Esophagus squamous epithelium (tissue), 5 donors: ENCODE measurements around the gene PPFIA4. TPM values are rescaled to one million over a fixed set of nuclear protein-coding genes. Genes with fewer than 3 reads are reported as not detected.

Experiments
- DNase-seq: peaks from one replicate; lab custom pipeline; 2025; lab: John Stamatoyannopoulos, UW
- H3K27ac ChIP-seq, 4 donors: fragments of 200-600 bp; sonication (generic); one replicate each; pipeline ENCODE4 v1.5.1; 2016 to 2019; ENCODE audit warnings: mild to moderate bottlenecking in 1 of 4
- H3K27me3 ChIP-seq, 4 donors: fragments of 200-600 bp; sonication (generic); 1 replicate in 3 of 4; 2 replicates in 1 of 4; pipeline versions ENCODE4 v1.5.1 to v1.6.0; 2017 to 2021; ENCODE audit warnings: antibody characterized with exemption in 1 of 4
- H3K36me3 ChIP-seq, 3 donors: fragments of 200-600 bp; sonication (generic); one replicate each; pipeline ENCODE4 v1.5.1; 2016 to 2019
- H3K4me1 ChIP-seq, 3 donors: fragments of 200-600 bp; sonication (generic); one replicate each; pipeline ENCODE4 v1.5.1; 2017 to 2019
- H3K4me3 ChIP-seq, 4 donors: fragments of 200-600 bp; sonication (generic); 1 replicate in 3 of 4; 2 replicates in 1 of 4; pipeline ENCODE4 v1.5.1; 2016 to 2019; ENCODE audit warnings: mild to moderate bottlenecking in 2 of 4, moderate library complexity in 1 of 4
- H3K9me3 ChIP-seq, 3 donors: fragments of 200-600 bp; sonication (generic); one replicate each; pipeline ENCODE4 v1.5.1; 2016 to 2019
- POLR2A ChIP-seq, 4 donors: fragments of 450-650 bp; IDR thresholded peaks; one replicate each; pipeline ENCODE4 v1.6.1; 2017; ENCODE audit warnings: antibody characterized with exemption in 4 of 4, mild to moderate bottlenecking in 4 of 4, moderate library complexity in 3 of 4
- WGBS, 2 donors: methylation state at CpG; one replicate each; pipeline ENCODE4 v1.1.5; 2018; 5-methylcytosine and 5-hydroxymethylcytosine counted together
- intact Hi-C: fragments of 100-400 bp; cut with DNase I; formaldehyde crosslinking; loops from one replicate; pipeline ENCODE4 v1.15.0; 2022
- total RNA-seq, 4 donors: library from RNA; depleted of rRNA; stranded (reverse); fragments of >200 nt; gene quantifications; one replicate each; pipeline ENCODE4 v1.1.0, GENCODE V29; 2016
- TF ChIP-seq, protein P1 (sequence below), 6 experiments: fragments of 450-650 bp in 4 of 6; fragments of 200-600 bp in 2 of 6; sonication (generic) in 2 of 6; IDR thresholded peaks; one replicate each; pipeline ENCODE4 v1.5.1; 2016 to 2019; ENCODE audit warnings: antibody characterized with exemption in 6 of 6, mild to moderate bottlenecking in 4 of 6, moderate library complexity in 4 of 6
- donor health status: DM: yes; HTN: yes; CAD: no.

Gene PPFIA4
- total RNA-seq, 4 donors from 2014 or later = 0.35 to 1.7 (median 0.93) TPM

DNA sequence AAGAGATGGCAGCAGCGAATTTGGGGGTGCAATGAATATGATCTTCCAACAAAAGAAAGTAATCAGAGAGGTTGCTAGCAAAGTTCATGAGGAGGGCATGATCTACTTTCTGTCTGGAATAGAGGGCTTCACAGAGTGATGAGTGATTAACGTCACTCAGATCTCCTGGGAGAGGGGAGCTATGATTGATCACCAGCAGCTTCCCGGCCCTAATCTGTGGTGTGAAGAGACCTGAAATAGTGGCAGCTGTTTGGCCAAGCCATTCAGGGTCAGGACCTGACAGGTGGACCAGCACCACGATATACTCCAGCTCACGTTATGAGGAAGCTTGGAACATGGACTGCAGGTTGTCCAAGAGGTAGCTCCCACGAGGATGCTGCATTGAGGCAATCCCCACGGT, 39.0 kb upstream of the PPFIA4 start:
- Histone ChIP-seq H3K4me3 (no peak overlapping the region), H3K36me3 (no peaks in the 10 kb centered on the region), H3K9me3 (no peaks in the 10 kb centered on the region), H3K27me3 (peaks cover 0 to 34% (median 0%) of the 10 kb centered on the region in 4 donors), H3K4me1 (no peaks in the 10 kb centered on the region), H3K27ac (no peak overlapping the region)
- TF ChIP-seq, protein P1, sequence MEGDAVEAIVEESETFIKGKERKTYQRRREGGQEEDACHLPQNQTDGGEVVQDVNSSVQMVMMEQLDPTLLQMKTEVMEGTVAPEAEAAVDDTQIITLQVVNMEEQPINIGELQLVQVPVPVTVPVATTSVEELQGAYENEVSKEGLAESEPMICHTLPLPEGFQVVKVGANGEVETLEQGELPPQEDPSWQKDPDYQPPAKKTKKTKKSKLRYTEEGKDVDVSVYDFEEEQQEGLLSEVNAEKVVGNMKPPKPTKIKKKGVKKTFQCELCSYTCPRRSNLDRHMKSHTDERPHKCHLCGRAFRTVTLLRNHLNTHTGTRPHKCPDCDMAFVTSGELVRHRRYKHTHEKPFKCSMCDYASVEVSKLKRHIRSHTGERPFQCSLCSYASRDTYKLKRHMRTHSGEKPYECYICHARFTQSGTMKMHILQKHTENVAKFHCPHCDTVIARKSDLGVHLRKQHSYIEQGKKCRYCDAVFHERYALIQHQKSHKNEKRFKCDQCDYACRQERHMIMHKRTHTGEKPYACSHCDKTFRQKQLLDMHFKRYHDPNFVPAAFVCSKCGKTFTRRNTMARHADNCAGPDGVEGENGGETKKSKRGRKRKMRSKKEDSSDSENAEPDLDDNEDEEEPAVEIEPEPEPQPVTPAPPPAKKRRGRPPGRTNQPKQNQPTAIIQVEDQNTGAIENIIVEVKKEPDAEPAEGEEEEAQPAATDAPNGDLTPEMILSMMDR (IDR thresholded peaks at IDR 0.05) = no peak
- no peak for TF ChIP-seq POLR2A (IDR thresholded peaks at IDR 0.05)
- intact Hi-C loops = no loop called here
- no peak for DNase-seq
- 64 to 68% methylated on average over 7 of the region's 7 CpGs for WGBS, 2 donors

DNA sequence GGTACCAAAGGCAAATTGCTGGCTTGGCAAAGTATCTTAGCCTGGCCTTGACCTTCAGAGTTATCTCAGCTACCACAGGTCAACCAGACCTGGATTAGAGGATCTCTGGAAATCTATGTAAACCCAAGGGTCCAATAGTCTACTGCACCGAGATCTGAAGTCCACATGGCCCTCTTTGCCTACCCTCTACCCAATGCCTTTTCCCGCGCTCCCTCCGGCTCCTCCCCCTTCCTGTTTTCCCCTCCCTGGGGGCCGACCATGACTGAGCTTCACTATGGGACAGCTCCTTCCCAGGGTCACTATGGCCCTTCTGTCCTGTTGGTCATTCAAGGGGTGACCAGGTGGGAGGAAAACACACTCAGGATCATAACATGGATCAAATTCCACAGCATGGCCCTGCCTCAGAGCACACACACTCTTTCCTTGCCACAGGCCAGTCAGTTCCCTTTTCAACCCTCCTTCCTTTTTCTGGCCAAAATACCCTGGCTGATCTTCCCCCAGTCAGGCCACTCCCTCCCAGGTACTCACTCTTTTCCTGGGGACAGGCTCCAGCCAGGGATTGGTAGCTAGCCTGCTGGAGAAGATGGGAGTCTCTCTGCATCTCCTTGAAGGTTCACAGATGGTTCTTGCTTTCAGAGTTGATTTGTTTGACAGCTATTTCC, 38.2 kb upstream of the PPFIA4 start:
- Histone ChIP-seq H3K27ac (no peak overlapping the region), H3K4me1 (no peaks in the 10 kb centered on the region), H3K4me3 (no peak overlapping the region), H3K9me3 (no peaks in the 10 kb centered on the region), H3K27me3 (peaks cover 0 to 37% (median 0%) of the 10 kb centered on the region in 4 donors), H3K36me3 (no peaks in the 10 kb centered on the region)
- 70 to 74% methylated on average over 5 of the region's 5 CpGs for WGBS, 2 donors
- TF ChIP-seq POLR2A (IDR thresholded peaks at IDR 0.05) = no peak
- TF ChIP-seq, protein P1 (IDR thresholded peaks at IDR 0.05) = no peak
- intact Hi-C loops = no loop called here
- DNase-seq = no peak

DNA sequence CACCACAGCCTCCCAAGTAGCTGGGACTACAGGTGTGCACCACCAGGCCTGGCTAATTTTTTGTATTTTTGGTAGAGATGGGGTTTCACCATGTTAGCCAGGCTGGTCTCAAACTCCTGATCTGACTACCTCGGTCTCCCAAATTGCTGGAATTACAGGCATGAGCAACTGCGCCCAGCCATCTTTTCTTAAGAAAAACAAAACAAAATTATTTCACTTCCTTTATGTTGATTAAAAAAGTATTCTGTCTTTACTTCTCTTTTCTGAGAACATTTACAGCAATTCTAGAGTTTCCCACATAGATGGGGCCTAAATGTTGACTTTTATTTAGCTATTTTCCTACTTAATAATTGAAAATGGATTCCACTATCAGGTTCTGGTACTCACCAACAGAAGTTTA, 36.4 kb upstream of the PPFIA4 start:
- no peaks in the 10 kb centered on the region for H3K4me1 ChIP-seq
- no peak overlapping the region for H3K4me3 ChIP-seq
- TF ChIP-seq, protein P1 (IDR thresholded peaks at IDR 0.05) = no peak
- TF ChIP-seq POLR2A (IDR thresholded peaks at IDR 0.05) = no peak
- H3K27ac ChIP-seq = no peak overlapping the region
- DNase-seq = no peak
- intact Hi-C loops = loop anchor here (10.0 kb wide), 1 partner anchor 65 kb away; the partner anchor contains the start of gene KLHL12
- 76 to 86% methylated on average over 2 of the region's 2 CpGs for WGBS, 2 donors
- no peaks in the 10 kb centered on the region for H3K9me3 ChIP-seq
- peaks cover 0 to 54% (median 0%) of the 10 kb centered on the region in 4 donors for H3K27me3 ChIP-seq
- no peaks in the 10 kb centered on the region for H3K36me3 ChIP-seq

DNA sequence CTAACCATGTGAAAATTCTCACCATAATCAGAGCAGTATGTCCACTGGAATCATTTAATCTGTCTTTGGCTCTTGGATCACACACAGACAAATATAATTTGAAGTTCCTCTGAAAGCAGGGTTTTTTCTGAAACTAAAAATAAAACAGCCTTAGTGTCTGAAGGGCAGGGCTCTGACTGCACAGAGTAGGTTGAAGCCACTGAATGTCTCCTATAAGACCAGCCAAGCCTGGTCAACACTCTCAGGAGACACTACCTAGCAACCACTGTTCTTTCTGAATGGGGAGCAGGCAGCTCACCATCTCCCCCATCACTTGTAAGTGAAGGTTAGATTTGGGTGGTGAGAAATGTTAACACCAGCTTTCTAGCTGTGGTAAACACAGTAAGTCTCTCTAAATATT, 35.2 kb upstream of the PPFIA4 start:
- no peak overlapping the region for H3K4me3 ChIP-seq
- no peak for TF ChIP-seq POLR2A (IDR thresholded peaks at IDR 0.05)
- TF ChIP-seq, protein P1 (IDR thresholded peaks at IDR 0.05) = no peak
- H3K9me3 ChIP-seq = no peaks in the 10 kb centered on the region
- no peaks in the 10 kb centered on the region for H3K36me3 ChIP-seq
- no peak for DNase-seq
- H3K27ac ChIP-seq = no peak overlapping the region
- no peaks in the 10 kb centered on the region for H3K4me1 ChIP-seq
- peaks cover 0 to 66% (median 0%) of the 10 kb centered on the region in 4 donors for H3K27me3 ChIP-seq
- intact Hi-C loops = loop anchor here (10.0 kb wide), 1 partner anchor 66 kb away; the partner anchor contains the start of gene KLHL12

DNA sequence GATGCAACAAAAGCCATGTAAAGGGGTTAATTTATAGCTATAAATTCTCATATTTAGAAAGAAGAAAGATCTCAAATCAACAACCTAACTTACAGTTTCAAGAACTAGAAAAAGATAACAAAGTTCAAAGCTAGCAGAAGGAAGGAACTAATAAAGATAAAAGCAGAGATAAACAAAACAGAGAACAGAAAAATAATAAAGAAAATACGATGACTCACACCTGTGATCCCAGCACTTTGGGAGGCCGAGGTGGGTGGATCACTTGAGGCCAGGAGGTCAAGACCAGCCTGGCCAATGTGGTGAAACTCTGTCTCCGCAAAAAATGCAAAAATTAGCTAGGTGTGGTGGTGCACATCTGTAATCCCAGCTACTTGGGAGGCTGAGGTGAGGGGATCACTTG, 31.5 kb upstream of the PPFIA4 start:
- no peak for TF ChIP-seq POLR2A (IDR thresholded peaks at IDR 0.05)
- TF ChIP-seq, protein P1 (IDR thresholded peaks at IDR 0.05) = no peak
- H3K27ac ChIP-seq = no peak overlapping the region
- H3K36me3 ChIP-seq = no peaks in the 10 kb centered on the region
- no peak for DNase-seq
- H3K9me3 ChIP-seq = no peaks in the 10 kb centered on the region
- no peak overlapping the region for H3K4me3 ChIP-seq
- WGBS, 2 donors = 38 to 53% methylated on average over 3 of the region's 3 CpGs
- H3K27me3 ChIP-seq = peaks cover 0 to 62% (median 2%) of the 10 kb centered on the region in 4 donors
- intact Hi-C loops = loop anchor here (10.0 kb wide), 1 partner anchor 70 kb away; the partner anchor contains the start of gene KLHL12
- peaks cover 0 to 6% (median 4%) of the 10 kb centered on the region in 3 donors for H3K4me1 ChIP-seq
